Measurements from ENCODE around the gene SLC35A5. TPM values are rescaled to one million over a fixed set of nuclear protein-coding genes. Genes with fewer than 3 reads are reported as not detected.
A peak's percentile ranks its signal among the peaks of the same experiment; 100 is the strongest.

SLC35A5 gene
- total and polyA plus RNA-seq, 4 donors, result 11.7 to 25.4 (median 16.4) TPM

- no peaks in the 10 kb centered on the region for H3K9me3 ChIP-seq (ENCODE audit: control insufficient read depth in 4 of 4, low read length in 3 of 4)
Measured at GRCh38 chr3:112579697-112580096, 17.9 kb downstream of the SLC35A5 start.

GRCh38 chr3:112582244-112582874 is 20.5 kb downstream of the SLC35A5 start:
- no peak overlapping the region for H3K4me3 ChIP-seq (ENCODE audit: low read depth in 1 of 3, low read length in 3 of 3)
- no peaks in the 10 kb centered on the region for H3K27me3 ChIP-seq (ENCODE audit: control insufficient read depth in 4 of 4, insufficient read depth in 4 of 4, low read length in 3 of 4)
- no peak overlapping the region for H3K27ac ChIP-seq (ENCODE audit: low read depth in 1 of 2, low read length in 2 of 2)
- no peak for DNase-seq (ENCODE audit: low spot score)
- no peaks in the 10 kb centered on the region for H3K9me3 ChIP-seq (ENCODE audit: control insufficient read depth in 4 of 4, low read length in 3 of 4)
- 89% methylated on average over 2 of the region's 2 CpGs for WGBS
- H3K4me1 ChIP-seq (ENCODE audit: control insufficient read depth in 4 of 4, insufficient read depth in 4 of 4, low read length in 3 of 4), result no peaks in the 10 kb centered on the region
- H3K36me3 ChIP-seq (ENCODE audit: control insufficient read depth in 4 of 4, insufficient read depth in 3 of 4, low read depth in 1 of 4, low read length in 3 of 4), result peaks cover 4 to 32% (median 29%) of the 10 kb centered on the region in 4 donors
- H3K9ac ChIP-seq (ENCODE audit: low read depth in 1 of 2, low read length in 2 of 2), result no peak overlapping the region
- TF ChIP-seq YY1 (IDR thresholded peaks at IDR 0.05), result no peak
- no peak for TF ChIP-seq FOXA2 (IDR thresholded peaks at IDR 0.05)
- TF ChIP-seq, protein P1, sequence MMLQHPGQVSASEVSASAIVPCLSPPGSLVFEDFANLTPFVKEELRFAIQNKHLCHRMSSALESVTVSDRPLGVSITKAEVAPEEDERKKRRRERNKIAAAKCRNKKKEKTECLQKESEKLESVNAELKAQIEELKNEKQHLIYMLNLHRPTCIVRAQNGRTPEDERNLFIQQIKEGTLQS (IDR thresholded peaks at IDR 0.05), result no peak
- peak; percentile 72 to 77 for TF ChIP-seq RAD21 (IDR thresholded peaks at IDR 0.05)
- TF ChIP-seq TAF1 (conservative IDR thresholded peaks at IDR 0.05), result no peak
- no peak for TF ChIP-seq NR2F2 (IDR thresholded peaks at IDR 0.05)
- TF ChIP-seq, protein P2, sequence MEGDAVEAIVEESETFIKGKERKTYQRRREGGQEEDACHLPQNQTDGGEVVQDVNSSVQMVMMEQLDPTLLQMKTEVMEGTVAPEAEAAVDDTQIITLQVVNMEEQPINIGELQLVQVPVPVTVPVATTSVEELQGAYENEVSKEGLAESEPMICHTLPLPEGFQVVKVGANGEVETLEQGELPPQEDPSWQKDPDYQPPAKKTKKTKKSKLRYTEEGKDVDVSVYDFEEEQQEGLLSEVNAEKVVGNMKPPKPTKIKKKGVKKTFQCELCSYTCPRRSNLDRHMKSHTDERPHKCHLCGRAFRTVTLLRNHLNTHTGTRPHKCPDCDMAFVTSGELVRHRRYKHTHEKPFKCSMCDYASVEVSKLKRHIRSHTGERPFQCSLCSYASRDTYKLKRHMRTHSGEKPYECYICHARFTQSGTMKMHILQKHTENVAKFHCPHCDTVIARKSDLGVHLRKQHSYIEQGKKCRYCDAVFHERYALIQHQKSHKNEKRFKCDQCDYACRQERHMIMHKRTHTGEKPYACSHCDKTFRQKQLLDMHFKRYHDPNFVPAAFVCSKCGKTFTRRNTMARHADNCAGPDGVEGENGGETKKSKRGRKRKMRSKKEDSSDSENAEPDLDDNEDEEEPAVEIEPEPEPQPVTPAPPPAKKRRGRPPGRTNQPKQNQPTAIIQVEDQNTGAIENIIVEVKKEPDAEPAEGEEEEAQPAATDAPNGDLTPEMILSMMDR (IDR thresholded peaks at IDR 0.05; ENCODE audit: low read depth, low read length, missing input control), result peak; percentile 44

More at GRCh38 chr3:112579697-112580096, 17.9 kb downstream of the SLC35A5 start:
- Histone ChIP-seq H3K9ac (ENCODE audit: low read depth in 1 of 2, low read length in 2 of 2) (no peak overlapping the region), H3K4me3 (ENCODE audit: low read depth in 1 of 3, low read length in 3 of 3) (no peak overlapping the region), H3K4me1 (ENCODE audit: control insufficient read depth in 4 of 4, insufficient read depth in 4 of 4, low read length in 3 of 4) (no peaks in the 10 kb centered on the region), H3K27ac (ENCODE audit: low read depth in 1 of 2, low read length in 2 of 2) (no peak overlapping the region), H3K36me3 (ENCODE audit: control insufficient read depth in 4 of 4, insufficient read depth in 3 of 4, low read depth in 1 of 4, low read length in 3 of 4) (peaks cover 3 to 31% (median 23%) of the 10 kb centered on the region in 4 donors), H3K27me3 (ENCODE audit: control insufficient read depth in 4 of 4, insufficient read depth in 4 of 4, low read length in 3 of 4) (no peaks in the 10 kb centered on the region)
- no peak for TF ChIP-seq YY1 (IDR thresholded peaks at IDR 0.05)
- no peak for TF ChIP-seq HNF4A (conservative IDR thresholded peaks at IDR 0.05)
- TF ChIP-seq RAD21 (IDR thresholded peaks at IDR 0.05), result no peak
- no peak for TF ChIP-seq ZBTB33 (IDR thresholded peaks at IDR 0.05)
- TF ChIP-seq REST (IDR thresholded peaks at IDR 0.05), result no peak
- TF ChIP-seq SP1 (IDR thresholded peaks at IDR 0.05), result no peak
- TF ChIP-seq HNF4G (IDR thresholded peaks at IDR 0.05), result no peak
- TF ChIP-seq RXRA (IDR thresholded peaks at IDR 0.05), result no peak
- no peak for TF ChIP-seq FOXA2 (IDR thresholded peaks at IDR 0.05)
- TF ChIP-seq, protein P1 (IDR thresholded peaks at IDR 0.05), result no peak
- TF ChIP-seq EGR1 (IDR thresholded peaks at IDR 0.05; ENCODE audit: low read depth in 2 of 2), result no peak
- TF ChIP-seq GABPA (IDR thresholded peaks at IDR 0.05 in 1 of 2, conservative IDR thresholded peaks at IDR 0.05 in 1 of 2), result no peak
- no peak for TF ChIP-seq JUND (IDR thresholded peaks at IDR 0.05)
- TF ChIP-seq NR2F2 (IDR thresholded peaks at IDR 0.05), result no peak
- 92% methylated on average over 3 of the region's 3 CpGs for WGBS
- DNase-seq (ENCODE audit: low spot score), result no peak

All from liver (tissue), 9 donors.